KOPT-K1 (cell line): ENCODE data around the gene NAPEPLD.
A peak's percentile ranks its signal among the peaks of the same experiment; 100 is the strongest.
"Not testable (repeated sequence)": the region's sequence is repeated elsewhere in the genome, so short reads cannot be mapped to it uniquely, and the experiment has no call there.

Experiments used
- H3K27ac ChIP-seq: fragments of 200-600 bp; sonication (generic); 2 replicates; pipeline ENCODE4 v1.5.1; 2016; ENCODE audit warnings: antibody characterized with exemption, mild to moderate bottlenecking, low read depth, low read length; ENCODE audit not compliant: poor library complexity, severe bottlenecking
- H3K36me3 ChIP-seq: fragments of 200-600 bp; sonication (generic); 2 replicates; pipeline ENCODE4 v1.5.1; 2017; ENCODE audit warnings: antibody characterized with exemption, mild to moderate bottlenecking, low read length, moderate library complexity; ENCODE audit not compliant: insufficient read depth
- H3K9me3 ChIP-seq: fragments of 200-600 bp; sonication (generic); 2 replicates; pipeline ENCODE4 v1.5.1; 2017; ENCODE audit warnings: antibody characterized with exemption, low read length, mild to moderate bottlenecking; ENCODE audit not compliant: insufficient read depth, poor library complexity, severe bottlenecking

Gene NAPEPLD

GRCh38 chr7:103148994-103149807, at the start of gene NAPEPLD:
Gene NAPEPLD, minus strand, starts transcription at chr7:103149099. Its CDS starts 20,323 bp downstream, at chr7:103128776.
- Histone ChIP-seq H3K36me3 (no peaks in the 10 kb centered on the region), H3K27ac (peak within 1 kb of the TSS; percentile 90), H3K9me3 (no peaks in the 10 kb centered on the region)

DNA sequence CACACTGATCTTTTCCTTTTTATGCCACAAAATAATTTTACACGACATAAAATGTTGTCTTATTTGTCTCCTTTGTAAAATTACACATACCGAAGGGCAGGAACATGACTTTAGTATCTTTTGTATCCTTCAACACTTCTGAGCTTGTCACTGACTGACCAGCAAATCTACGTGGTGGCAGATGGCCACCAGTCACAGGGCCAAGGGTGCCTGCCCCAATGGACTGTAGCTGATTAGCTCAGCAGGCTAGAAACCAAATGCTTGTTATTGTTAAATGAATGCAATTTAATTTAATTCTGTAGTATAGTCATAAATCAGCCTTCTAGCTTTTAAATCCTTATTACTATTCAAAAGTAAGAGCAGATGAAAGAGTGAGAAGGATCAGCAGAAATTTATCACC, 49.2 kb upstream of the NAPEPLD start:
- not testable (repeated sequence) for H3K36me3 ChIP-seq, H3K27ac ChIP-seq, H3K9me3 ChIP-seq

DNA sequence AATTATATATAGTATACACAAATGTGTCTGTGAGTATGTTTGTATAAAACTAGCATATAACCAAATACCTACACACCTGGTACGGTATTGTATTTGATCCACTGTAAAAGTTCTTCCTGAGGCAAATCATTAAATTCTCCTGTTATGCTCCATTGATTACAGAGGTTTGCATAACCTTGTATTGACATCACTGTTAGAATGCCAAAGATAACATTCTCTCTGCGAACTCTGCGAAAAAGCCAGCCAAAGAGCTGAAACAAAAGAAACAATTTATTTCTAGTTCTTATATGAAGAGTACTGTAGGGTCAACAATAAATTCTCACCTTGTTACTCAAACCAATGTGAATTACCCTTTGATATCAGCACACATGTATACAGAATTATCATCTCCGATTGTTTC, 46.5 kb upstream of the NAPEPLD start:
- not testable (repeated sequence) for H3K27ac ChIP-seq

DNA sequence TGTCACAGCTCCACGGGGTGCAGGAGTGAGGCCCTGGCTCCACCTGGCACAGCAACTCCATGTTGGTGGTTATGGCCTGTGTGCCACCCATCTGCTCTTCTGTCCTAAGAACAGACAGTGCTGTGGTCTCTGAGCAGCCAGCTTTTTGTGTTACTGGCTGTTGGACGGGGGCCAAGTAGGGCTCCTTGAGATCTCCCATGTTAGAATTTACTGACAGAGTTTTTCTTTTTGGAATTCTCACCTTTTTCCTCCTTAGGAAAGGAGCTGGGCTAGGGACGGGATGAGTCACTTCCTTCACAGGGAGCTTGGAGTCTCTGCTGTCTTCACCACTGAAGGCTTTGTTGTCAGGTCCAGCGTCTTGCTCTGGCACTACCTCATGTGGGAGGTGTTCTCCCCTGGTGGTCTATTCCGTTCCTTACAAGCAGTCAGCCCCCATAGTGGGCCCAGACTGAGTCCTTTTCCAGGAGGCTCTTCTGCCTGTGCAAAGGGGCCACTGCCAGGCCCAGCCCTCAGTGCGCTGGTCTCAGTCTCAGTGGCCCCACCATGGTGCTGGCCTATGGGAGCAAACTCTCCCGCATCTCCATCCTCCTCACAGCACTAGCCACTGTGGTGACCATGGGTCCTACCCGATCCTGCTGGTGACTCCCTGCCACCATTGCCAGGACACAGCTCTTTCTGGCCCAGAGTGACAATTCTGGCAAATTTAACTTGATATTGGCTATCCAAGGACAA, 23.7 kb upstream of the NAPEPLD start:
- not testable (repeated sequence) for H3K27ac ChIP-seq, H3K9me3 ChIP-seq, H3K36me3 ChIP-seq

More for the DNA sequence above, 46.5 kb upstream of the NAPEPLD start:
- not testable (repeated sequence) for H3K36me3 ChIP-seq, H3K9me3 ChIP-seq

DNA sequence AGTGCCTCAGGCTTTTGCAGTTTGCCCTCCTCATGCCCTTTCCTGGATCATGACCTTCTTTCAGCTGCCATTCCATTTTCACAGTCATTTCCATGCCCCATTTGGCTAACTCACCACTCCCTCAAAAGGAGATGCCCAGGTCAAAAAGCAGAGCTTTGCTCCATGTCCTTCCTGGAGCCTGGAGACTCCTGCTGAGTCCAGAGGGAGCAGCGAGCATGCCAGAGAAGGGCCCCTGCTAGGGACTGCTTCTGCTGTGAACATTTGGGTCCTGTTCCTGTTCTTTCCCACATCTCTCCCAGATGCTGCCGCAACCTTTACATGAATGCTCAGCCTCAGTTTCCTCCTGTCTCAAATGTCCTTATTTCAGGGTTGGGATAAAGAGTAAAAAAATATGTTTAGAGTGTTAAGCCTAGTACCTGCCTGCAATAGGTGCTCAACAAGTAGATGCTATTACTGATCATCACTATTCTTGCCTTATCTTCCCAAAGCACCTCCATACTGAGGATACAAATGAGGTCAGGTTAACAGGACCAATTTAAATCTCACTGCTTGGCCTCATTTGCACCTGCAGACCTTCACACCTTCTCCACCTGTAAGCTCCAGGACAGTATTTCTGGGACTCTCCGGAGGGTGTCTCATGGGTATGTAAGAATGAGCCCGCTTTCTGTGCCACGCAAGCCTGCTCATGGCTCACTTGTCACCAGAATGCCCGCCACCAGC, 23.0 kb upstream of the NAPEPLD start:
- H3K9me3 ChIP-seq, H3K36me3 ChIP-seq, H3K27ac ChIP-seq: not testable (repeated sequence)

GRCh38 chr7:103166921-103167544, 18.1 kb upstream of the NAPEPLD start:
- H3K9me3 ChIP-seq, H3K27ac ChIP-seq, H3K36me3 ChIP-seq: not testable (repeated sequence)

GRCh38 chr7:103163087-103163825, 14.4 kb upstream of the NAPEPLD start:
- H3K9me3 ChIP-seq, H3K36me3 ChIP-seq, H3K27ac ChIP-seq: not testable (repeated sequence)

- not testable (repeated sequence) for H3K27ac ChIP-seq, H3K9me3 ChIP-seq, H3K36me3 ChIP-seq
Measured at GRCh38 chr7:103162641-103163040, 13.7 kb upstream of the NAPEPLD start.

- H3K27ac ChIP-seq, H3K9me3 ChIP-seq, H3K36me3 ChIP-seq: not testable (repeated sequence)
Measured at GRCh38 chr7:103161998-103162616, 13.2 kb upstream of the NAPEPLD start.

GRCh38 chr7:103159072-103159471, 10.2 kb upstream of the NAPEPLD start:
- H3K36me3 ChIP-seq, H3K27ac ChIP-seq, H3K9me3 ChIP-seq: not testable (repeated sequence)

DNA sequence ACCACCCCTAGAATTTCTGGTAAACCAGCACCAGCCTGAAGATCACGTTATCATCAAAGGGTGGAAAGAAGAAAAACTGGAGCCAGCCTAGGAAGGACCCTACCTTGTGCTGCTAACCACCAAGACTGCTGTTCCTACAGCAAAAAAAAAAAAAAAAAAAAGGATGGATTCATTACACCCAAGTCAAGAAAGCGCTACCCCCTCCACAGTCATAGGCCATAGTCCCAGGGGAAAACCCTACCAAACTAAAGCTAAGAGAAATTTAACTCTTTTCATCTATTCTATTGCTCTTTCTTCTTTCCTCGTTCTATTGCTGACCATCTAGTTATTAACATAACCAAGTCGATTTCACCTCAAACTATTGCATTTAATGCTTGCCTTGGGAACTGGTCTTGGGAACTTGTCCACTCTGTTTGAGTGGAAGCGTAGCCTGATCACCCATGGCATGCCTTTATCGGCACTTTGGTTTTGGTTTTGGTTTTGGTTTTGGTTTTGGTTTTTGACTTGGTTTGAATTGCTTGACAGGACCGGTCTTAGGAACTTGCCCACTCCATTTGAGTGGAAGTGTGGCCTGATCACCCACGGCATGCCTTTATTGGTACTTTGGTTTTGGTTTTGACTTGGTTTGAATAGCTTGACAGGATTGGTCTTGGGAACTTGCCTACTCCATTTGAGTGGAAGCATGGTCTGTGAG, 6.6 kb upstream of the NAPEPLD start:
- not testable (repeated sequence) for H3K9me3 ChIP-seq, H3K27ac ChIP-seq, H3K36me3 ChIP-seq

DNA sequence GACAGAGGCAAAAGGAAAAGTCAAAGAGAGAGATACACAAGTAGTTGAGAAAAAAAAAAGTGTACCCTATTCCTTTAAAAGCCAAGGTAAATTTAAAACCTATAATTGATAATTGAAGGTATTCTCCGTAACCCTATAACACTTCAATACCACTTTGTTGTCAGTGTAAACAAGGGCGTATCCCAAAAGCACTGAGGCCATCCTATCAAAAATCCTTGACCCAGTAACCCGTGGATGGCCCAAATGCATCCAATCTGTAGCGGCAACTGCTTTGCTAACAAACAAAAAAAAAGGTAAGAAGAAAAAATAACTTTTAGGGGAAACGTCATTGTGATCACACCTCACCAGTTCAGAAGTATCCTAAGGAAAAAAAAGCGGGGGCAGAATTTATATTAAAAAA, 5.1 kb upstream of the NAPEPLD start:
- Histone ChIP-seq H3K27ac (no peak overlapping the region), H3K36me3 (no peaks in the 10 kb centered on the region), H3K9me3 (no peaks in the 10 kb centered on the region)

- not testable (repeated sequence) for H3K36me3 ChIP-seq, H3K9me3 ChIP-seq, H3K27ac ChIP-seq
Measured at GRCh38 chr7:103152744-103153617, 4.1 kb upstream of the NAPEPLD start.
